Muscle of leg (tissue), 16 donors: ENCODE data around the gene PALM2AKAP2. TPM values are rescaled to one million over a fixed set of nuclear protein-coding genes. Genes with fewer than 3 reads are reported as not detected.

Experiments used
- DNase-seq: peaks from one replicate; pipeline ENCODE4 v3.0.0; 2013
- H3K27ac ChIP-seq: one replicate; pipeline ENCODE4 v1.5.1; 2013; ENCODE audit warnings: mild to moderate bottlenecking, low read length, control low read depth
- H3K27me3 ChIP-seq: one replicate; pipeline ENCODE4 v1.6.1; 2013; ENCODE audit warnings: low read length; ENCODE audit not compliant: control insufficient read depth, insufficient read depth
- H3K36me3 ChIP-seq: one replicate; pipeline ENCODE4 v1.6.1; 2013; ENCODE audit warnings: low read length; ENCODE audit not compliant: control insufficient read depth, insufficient read depth
- H3K4me1 ChIP-seq: one replicate; pipeline ENCODE4 v1.6.1; 2013; ENCODE audit warnings: low read length; ENCODE audit not compliant: control insufficient read depth, insufficient read depth
- H3K4me3 ChIP-seq: one replicate; pipeline ENCODE4 v1.5.1; 2013; ENCODE audit warnings: low read length, control low read depth
- H3K9me3 ChIP-seq: replicated peaks from 2 replicates; pipeline ENCODE4 v1.6.1; 2013; ENCODE audit warnings: low read depth, low read length; ENCODE audit not compliant: control insufficient read depth
- WGBS: methylation state at CpG from one replicate; pipeline ENCODE4 v1.1.5; 2013; ENCODE audit warnings: missing lambda C conversion rate; ENCODE audit not compliant: insufficient coverage; 5-methylcytosine and 5-hydroxymethylcytosine counted together
- long read RNA-seq, 11 donors: transcript quantifications; one replicate each; lab custom pipeline, GENCODE V29; 2026
- polyA plus RNA-seq, 8 donors: library from polyadenylated mRNA; unstranded; fragments of 120-200 nt; gene quantifications; one replicate each; pipeline versions ENCODE4 v1.2.1 to v1.2.3, GENCODE V29; 2013; ENCODE audit warnings: inconsistent platforms in 1 of 8, low replicate concordance in 1 of 8; ENCODE audit not compliant: insufficient read length in 8 of 8, insufficient read depth in 1 of 8
- total RNA-seq: library from RNA; stranded (reverse); fragments of 120-200 nt; gene quantifications from one replicate; pipeline ENCODE4 v1.2.4, GENCODE V29; 2013

The PALM2AKAP2 gene
- total RNA-seq (25.9 TPM), polyA plus RNA-seq (10 to 100 TPM; 12.5 to 35.2 (median 28.5) TPM)
- long read RNA-seq, donor 1, full-length matches to known transcripts, result 1 of 6 reads
- long read RNA-seq, donor 1, partial matches to known transcripts, result 5 of 6 reads
- long read RNA-seq, donor 1, other reads (novel, unspliced or antisense), result 0 of 6 reads
- long read RNA-seq, donor 2, result 0 reads
- long read RNA-seq, donor 3, full-length matches to known transcripts, result 2 of 29 reads
- long read RNA-seq, donor 3, partial matches to known transcripts, result 27 of 29 reads
- long read RNA-seq, donor 3, other reads (novel, unspliced or antisense), result 0 of 29 reads
- long read RNA-seq, donor 4, partial matches to known transcripts, result 9 of 10 reads
- long read RNA-seq, donor 4, other reads (novel, unspliced or antisense), result 0 of 10 reads
- long read RNA-seq, donor 5, partial matches to known transcripts, result 47 of 48 reads
- long read RNA-seq, donor 5, other reads (novel, unspliced or antisense), result 0 of 48 reads
- long read RNA-seq, donor 6, full-length matches to known transcripts, result 1 of 10 reads
- long read RNA-seq, donor 6, partial matches to known transcripts, result 9 of 10 reads
- long read RNA-seq, donor 6, other reads (novel, unspliced or antisense), result 0 of 10 reads
- long read RNA-seq, donor 7, full-length matches to known transcripts, result 1 of 9 reads
- long read RNA-seq, donor 7, partial matches to known transcripts, result 8 of 9 reads
- long read RNA-seq, donor 7, other reads (novel, unspliced or antisense), result 0 of 9 reads
- long read RNA-seq, donor 8, partial matches to known transcripts, result 17 of 17 reads
- long read RNA-seq, donor 8, other reads (novel, unspliced or antisense), result 0 of 17 reads
- long read RNA-seq, donor 9, partial matches to known transcripts, result 19 of 19 reads
- long read RNA-seq, donor 9, other reads (novel, unspliced or antisense), result 0 of 19 reads
- long read RNA-seq, donor 10, partial matches to known transcripts, result 6 of 6 reads
- long read RNA-seq, donor 10, other reads (novel, unspliced or antisense), result 0 of 6 reads
- long read RNA-seq, donor 11, partial matches to known transcripts, result 8 of 8 reads
- long read RNA-seq, donor 11, other reads (novel, unspliced or antisense), result 0 of 8 reads

DNA sequence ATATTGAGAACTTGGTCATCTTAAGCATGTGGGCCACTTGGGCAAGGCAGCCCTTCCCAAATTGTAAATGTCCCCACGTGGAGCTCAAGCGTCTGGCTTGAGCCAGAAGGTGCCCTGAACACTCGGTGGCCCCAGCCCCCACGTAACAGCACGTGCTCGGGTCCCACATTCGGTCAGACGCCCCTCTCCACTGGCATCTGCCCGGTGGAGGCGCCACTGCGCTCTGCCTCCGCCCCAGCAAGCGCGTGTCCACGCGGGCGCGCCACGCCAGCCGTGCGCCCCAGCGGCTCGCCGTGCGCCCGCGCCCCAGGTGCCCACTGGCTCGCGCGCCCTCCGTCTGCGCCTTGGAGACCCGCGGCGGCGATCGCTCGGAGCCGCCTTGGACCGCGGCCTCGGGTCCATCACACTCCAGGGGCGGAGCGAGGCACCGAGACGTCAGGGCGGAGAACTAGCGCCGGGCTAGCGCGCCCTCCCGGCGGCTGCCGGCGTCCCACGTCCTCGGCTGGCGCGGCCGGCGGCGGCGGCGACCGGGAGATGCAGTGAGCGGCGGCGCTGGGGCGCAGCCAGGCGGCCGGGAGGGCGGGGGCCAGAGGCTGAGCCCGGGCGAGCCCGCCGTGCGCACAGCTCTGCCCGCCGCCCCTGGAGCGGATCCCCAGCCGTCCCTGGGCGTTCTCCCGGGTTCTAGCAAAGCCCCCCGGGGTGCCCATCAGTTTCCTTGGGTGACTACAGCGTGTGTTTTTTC lies at the start of gene PALM2AKAP2:
TSS of gene PALM2AKAP2 (plus strand) at position 488 of the 742 bp plus-strand sequence. CDS start 291 bp downstream, outside the sequence.
- Histone ChIP-seq H3K4me3 (peak within 1 kb of the TSS; percentile 85), H3K36me3 (no peaks in the 10 kb centered on the region), H3K4me1 (peaks cover 9% of the 10 kb centered on the region), H3K27ac (peak within 1 kb of the TSS; percentile 94), H3K9me3 (no peaks in the 10 kb centered on the region), H3K27me3 (peaks cover 6% of the 10 kb centered on the region)
- peak; percentile 86 for DNase-seq
- under 1% methylated on average over 85 of the region's 85 CpGs for WGBS

GRCh38 chr9:109730228-109730627 lies 49.8 kb upstream of the PALM2AKAP2 start:
- no peaks in the 10 kb centered on the region for H3K27me3 ChIP-seq
- no peaks in the 10 kb centered on the region for H3K9me3 ChIP-seq
- no peaks in the 10 kb centered on the region for H3K36me3 ChIP-seq
- WGBS, result no CpG with 5 or more reads among the region's 3 CpGs
- no peak overlapping the region for H3K4me3 ChIP-seq
- peaks cover 3% of the 10 kb centered on the region for H3K4me1 ChIP-seq
- DNase-seq, result no peak
- no peak overlapping the region for H3K27ac ChIP-seq

DNA sequence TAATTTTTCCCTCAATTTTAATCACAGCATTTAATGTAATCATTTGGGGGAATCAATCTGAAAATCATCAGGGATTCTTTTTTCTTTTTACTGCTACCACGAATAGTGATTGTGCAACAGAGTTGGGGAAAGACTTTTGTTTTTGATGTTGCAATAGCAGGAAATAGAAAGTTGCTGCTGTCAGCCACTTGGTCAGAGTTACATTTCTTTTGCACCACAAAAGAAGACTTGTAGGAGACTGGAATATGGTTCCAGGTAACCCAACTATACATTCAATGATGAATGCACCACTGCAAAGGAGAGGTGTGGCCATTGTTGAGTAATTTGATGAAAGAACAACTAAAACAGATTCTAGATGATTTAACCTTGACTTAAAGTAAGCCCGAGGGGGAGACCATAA lies 46.3 kb upstream of the PALM2AKAP2 start:
- no peak for DNase-seq
- H3K4me1 ChIP-seq, result peaks cover 7% of the 10 kb centered on the region
- H3K9me3 ChIP-seq, result no peaks in the 10 kb centered on the region
- no peak overlapping the region for H3K4me3 ChIP-seq
- no CpG with 5 or more reads among the region's 2 CpGs for WGBS
- H3K27ac ChIP-seq, result no peak overlapping the region
- no peaks in the 10 kb centered on the region for H3K36me3 ChIP-seq
- H3K27me3 ChIP-seq, result no peaks in the 10 kb centered on the region

- H3K27ac ChIP-seq, result peak overlapping the region; percentile 15
- H3K27me3 ChIP-seq, result no peaks in the 10 kb centered on the region
- no peak for DNase-seq
Measured at GRCh38 chr9:109734814-109735213, 45.2 kb upstream of the PALM2AKAP2 start.

DNA sequence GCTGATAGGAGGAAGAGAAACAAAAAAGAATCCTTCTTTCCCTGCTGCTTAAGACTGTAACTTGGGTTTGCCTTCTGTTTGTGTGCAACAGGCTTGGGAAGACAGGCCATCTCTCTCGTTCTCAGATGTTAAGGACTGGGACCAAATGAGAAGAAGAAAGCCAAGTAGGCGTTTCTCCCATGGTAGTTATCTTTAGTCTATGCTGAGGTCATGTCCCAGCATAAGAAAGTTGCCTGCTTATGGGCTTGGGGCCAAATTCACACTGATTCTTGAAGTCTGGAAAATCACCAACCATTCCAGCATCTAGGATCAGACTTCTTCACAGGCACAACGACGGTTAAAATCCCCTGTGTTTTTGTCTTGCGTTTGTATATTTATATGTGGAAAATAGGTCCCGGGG lies 44.2 kb upstream of the PALM2AKAP2 start:
- no peaks in the 10 kb centered on the region for H3K9me3 ChIP-seq
- H3K27me3 ChIP-seq, result no peaks in the 10 kb centered on the region
- peak; percentile 61 for DNase-seq
- peaks cover 7% of the 10 kb centered on the region for H3K4me1 ChIP-seq
- H3K27ac ChIP-seq, result peak overlapping the region; percentile 57
- no peaks in the 10 kb centered on the region for H3K36me3 ChIP-seq
- no peak overlapping the region for H3K4me3 ChIP-seq
- 50% methylated on average over 2 of the region's 6 CpGs for WGBS

More at GRCh38 chr9:109734814-109735213, 45.2 kb upstream of the PALM2AKAP2 start:
- H3K9me3 ChIP-seq, result no peaks in the 10 kb centered on the region
- no peaks in the 10 kb centered on the region for H3K36me3 ChIP-seq
- 53% methylated on average over 2 of the region's 2 CpGs for WGBS
- no peak overlapping the region for H3K4me3 ChIP-seq
- peaks cover 7% of the 10 kb centered on the region for H3K4me1 ChIP-seq

GRCh38 chr9:109737295-109737694 lies 42.7 kb upstream of the PALM2AKAP2 start:
- H3K9me3 ChIP-seq, result no peaks in the 10 kb centered on the region
- no peak overlapping the region for H3K4me3 ChIP-seq
- H3K36me3 ChIP-seq, result no peaks in the 10 kb centered on the region
- no peaks in the 10 kb centered on the region for H3K27me3 ChIP-seq
- WGBS, result 88% methylated on average over 1 of the region's 1 CpG
- H3K4me1 ChIP-seq, result peaks cover 7% of the 10 kb centered on the region
- no peak overlapping the region for H3K27ac ChIP-seq
- DNase-seq, result no peak

GRCh38 chr9:109739760-109740159 lies 40.2 kb upstream of the PALM2AKAP2 start:
- WGBS, result no CpG with 5 or more reads among the region's 3 CpGs
- H3K27ac ChIP-seq, result no peak overlapping the region
- no peaks in the 10 kb centered on the region for H3K36me3 ChIP-seq
- H3K9me3 ChIP-seq, result no peaks in the 10 kb centered on the region
- H3K4me1 ChIP-seq, result peaks cover 12% of the 10 kb centered on the region
- H3K27me3 ChIP-seq, result no peaks in the 10 kb centered on the region
- H3K4me3 ChIP-seq, result no peak overlapping the region
- DNase-seq, result no peak

DNA sequence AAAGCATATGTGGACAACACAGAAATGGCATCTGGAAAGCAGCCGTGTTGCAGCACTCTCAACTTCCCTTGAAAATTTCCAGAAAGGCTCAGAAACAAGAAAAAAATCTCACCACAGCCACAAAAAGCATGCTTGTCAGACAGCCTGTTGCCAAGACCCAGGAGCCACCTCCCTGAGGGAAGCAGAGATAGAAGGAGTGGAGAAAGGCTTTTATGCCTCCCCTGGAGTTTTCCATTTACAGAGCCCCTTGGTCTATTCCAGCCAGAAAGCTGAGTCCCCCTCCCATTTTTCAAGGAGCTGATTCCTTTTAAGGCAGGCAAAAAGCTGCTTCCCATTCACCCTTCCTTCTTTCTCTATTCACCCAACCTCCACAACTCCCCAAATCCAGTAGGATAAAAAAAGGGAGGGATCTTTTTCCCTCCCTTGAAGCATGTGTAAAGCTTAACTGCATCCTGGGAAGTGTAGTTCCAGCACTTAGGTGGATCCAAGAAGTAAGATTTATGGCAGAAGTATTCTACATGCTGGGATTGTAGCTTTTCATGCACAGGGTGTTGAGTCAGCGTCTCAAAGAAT lies 37.1 kb upstream of the PALM2AKAP2 start:
- peaks cover 14% of the 10 kb centered on the region for H3K4me1 ChIP-seq
- H3K9me3 ChIP-seq, result no peaks in the 10 kb centered on the region
- H3K36me3 ChIP-seq, result no peaks in the 10 kb centered on the region
- peak; percentile 56 for DNase-seq
- no peak overlapping the region for H3K4me3 ChIP-seq
- WGBS, result 0% methylated on average over 1 of the region's 2 CpGs
- H3K27ac ChIP-seq, result peak overlapping the region; percentile 30
- no peaks in the 10 kb centered on the region for H3K27me3 ChIP-seq

DNA sequence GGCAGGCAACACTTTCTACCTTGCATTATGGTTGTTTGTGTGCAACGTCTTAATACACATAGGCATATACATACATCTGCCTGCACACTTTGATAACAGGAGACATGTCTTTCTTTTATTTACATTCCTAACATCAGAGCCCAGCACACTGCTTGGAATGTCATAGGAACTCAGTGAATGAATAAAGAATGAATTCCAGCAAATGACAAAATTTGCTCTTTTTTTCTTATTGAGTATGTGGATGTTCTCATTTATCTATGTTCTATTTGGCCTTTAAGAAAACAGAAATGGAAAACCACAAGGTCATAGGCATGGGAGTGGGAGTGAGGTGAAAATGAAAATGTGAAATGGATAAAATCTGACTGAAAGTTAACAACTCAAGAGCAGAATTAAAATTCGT lies 36.3 kb upstream of the PALM2AKAP2 start:
- H3K27me3 ChIP-seq, result no peaks in the 10 kb centered on the region
- no peak overlapping the region for H3K4me3 ChIP-seq
- no peaks in the 10 kb centered on the region for H3K36me3 ChIP-seq
- no peak for DNase-seq
- no peaks in the 10 kb centered on the region for H3K9me3 ChIP-seq
- H3K27ac ChIP-seq, result no peak overlapping the region
- H3K4me1 ChIP-seq, result peaks cover 14% of the 10 kb centered on the region
- no CpG with 5 or more reads among the region's 2 CpGs for WGBS
